WTC11 (cell line): Measurements from ENCODE around the gene BTBD8. TPM values are rescaled to one million over a fixed set of nuclear protein-coding genes. Genes with fewer than 3 reads are reported as not detected.

ENCODE experiments used
- ATAC-seq: fragments of 200-7000 bp; cut with Tn5 transposase; 2 replicates; pipeline ENCODE4 v1.10.0; 2021; ENCODE audit warnings: mild to moderate bottlenecking, moderate library complexity
- CTCF ChIA-PET: fragments of 300-600 bp; sonication (Branson Sonifier 250); formaldehyde crosslinking; loops from one replicate; lab custom pipeline; 2021; ENCODE audit warnings: antibody characterized with exemption; lab: Charles Lee
- POLR2A ChIA-PET: fragments of 350-600 bp; sonication (Branson Sonifier 250); formaldehyde crosslinking; loops from one replicate; lab custom pipeline; 2021; ENCODE audit warnings: antibody characterized with exemption; lab: Charles Lee
- DNase-seq: peaks from one replicate; pipeline ENCODE4 v3.0.0; 2021; ENCODE audit warnings: low spot score
- H3K27ac Mint-ChIP-seq: 2 replicates; pipeline ENCODE4 v1.8.0; 2021; ENCODE audit warnings: mixed read lengths
- H3K27me3 Mint-ChIP-seq: 2 replicates; pipeline ENCODE4 v1.8.0; 2021; ENCODE audit warnings: low read depth, mild to moderate bottlenecking, moderate library complexity, mixed read lengths
- H3K36me3 Mint-ChIP-seq: 2 replicates; pipeline ENCODE4 v1.8.0; 2021; ENCODE audit warnings: mixed read lengths
- H3K4me1 Mint-ChIP-seq: 2 replicates; pipeline ENCODE4 v1.8.0; 2022; ENCODE audit warnings: mixed read lengths
- H3K4me3 Mint-ChIP-seq: 2 replicates; pipeline ENCODE4 v1.8.0; 2021; ENCODE audit warnings: mild to moderate bottlenecking, moderate library complexity, mixed read lengths
- H3K9me3 Mint-ChIP-seq: 2 replicates; pipeline ENCODE4 v1.8.0; 2021; ENCODE audit warnings: mixed read lengths
- AFF4 ChIP-seq: sonication (generic); formaldehyde crosslinking; IDR thresholded peaks from 2 replicates; pipeline ENCODE4 v1.8.1; 2023; ENCODE audit warnings: mild to moderate bottlenecking, missing genetic modification reagents, borderline replicate concordance
- CREB1 ChIP-seq: sonication (generic); formaldehyde crosslinking; IDR thresholded peaks from 2 replicates; pipeline ENCODE4 v1.8.0; 2023; ENCODE audit warnings: mild to moderate bottlenecking, missing genetic modification reagents
- E2F4 ChIP-seq: sonication (generic); formaldehyde crosslinking; IDR thresholded peaks from 2 replicates; pipeline ENCODE4 v1.8.1; 2022; ENCODE audit warnings: low read depth, mild to moderate bottlenecking, moderate library complexity, missing genetic modification reagents, borderline replicate concordance
- GABPB1 ChIP-seq: sonication (generic); formaldehyde crosslinking; IDR thresholded peaks from 2 replicates; pipeline ENCODE4 v1.8.1; 2023; ENCODE audit warnings: mild to moderate bottlenecking, missing genetic modification reagents
- JAZF1 ChIP-seq: fragments of 250-450 bp; sonication (Bioruptor Pico); IDR thresholded peaks from 2 replicates; pipeline ENCODE4 v1.9.0; 2021; ENCODE audit warnings: moderate library complexity, mild to moderate bottlenecking, inconsistent platforms
- ZBTB21 ChIP-seq: sonication (generic); formaldehyde crosslinking; IDR thresholded peaks from 2 replicates; pipeline ENCODE4 v1.8.1; 2023; ENCODE audit warnings: mild to moderate bottlenecking, missing genetic modification reagents, borderline replicate concordance
- ZNF512 ChIP-seq: sonication (generic); formaldehyde crosslinking; IDR thresholded peaks from 2 replicates; pipeline ENCODE4 v1.8.1; 2022; ENCODE audit warnings: missing genetic modification reagents, borderline replicate concordance
- total RNA-seq: library from RNA; stranded (reverse); gene quantifications from 3 replicates; pipeline ENCODE4 v1.2.3, GENCODE V29; 2021
- TF ChIP-seq, protein P1 (sequence below): sonication (generic); formaldehyde crosslinking; IDR thresholded peaks from 2 replicates; pipeline ENCODE4 v1.8.1; 2022; ENCODE audit warnings: low read depth, missing genetic modification reagents, borderline replicate concordance
- TF ChIP-seq, protein P2 (sequence below): fragments of 250-450 bp; sonication (Bioruptor Pico); IDR thresholded peaks from 2 replicates; pipeline ENCODE4 v1.8.0; 2021; ENCODE audit warnings: mild to moderate bottlenecking
- TF ChIP-seq, protein P3 (sequence below): sonication (generic); formaldehyde crosslinking; IDR thresholded peaks from 2 replicates; pipeline ENCODE4 v1.8.0; 2023; ENCODE audit warnings: mild to moderate bottlenecking, missing genetic modification reagents
- TF ChIP-seq, protein P4 (sequence below): sonication (generic); formaldehyde crosslinking; IDR thresholded peaks from 2 replicates; pipeline ENCODE4 v1.8.1; 2023; ENCODE audit warnings: mild to moderate bottlenecking, missing genetic modification reagents, moderate library complexity
- TF ChIP-seq, protein P5 (sequence below): sonication (generic); formaldehyde crosslinking; IDR thresholded peaks from 2 replicates; pipeline ENCODE4 v1.8.0; 2023; ENCODE audit warnings: missing genetic modification reagents, mild to moderate bottlenecking, borderline replicate concordance

Gene BTBD8
- total RNA-seq, 1 experiment from 2014 or later, result 3.7 TPM

DNA sequence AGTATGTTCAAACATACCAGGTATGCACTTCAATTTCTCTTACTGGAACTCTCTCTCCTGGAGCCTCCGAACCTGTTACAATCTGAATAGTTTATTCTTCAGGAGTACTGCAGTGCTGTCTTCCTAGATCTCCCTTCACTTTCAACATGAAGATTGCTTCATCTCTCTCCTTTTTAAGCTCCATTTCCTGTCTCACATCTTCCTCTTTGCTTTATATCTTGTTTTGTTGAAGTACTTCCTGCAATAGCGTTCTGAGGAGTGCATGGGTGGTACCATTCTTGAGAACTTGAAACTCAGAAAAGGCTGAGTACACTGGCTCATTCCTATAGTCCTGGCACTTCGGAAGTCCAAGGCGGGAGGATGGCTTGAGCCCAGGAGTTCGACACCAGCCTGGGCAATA, 121.8 kb downstream of the BTBD8 start (continued):
- TF ChIP-seq, protein P1, sequence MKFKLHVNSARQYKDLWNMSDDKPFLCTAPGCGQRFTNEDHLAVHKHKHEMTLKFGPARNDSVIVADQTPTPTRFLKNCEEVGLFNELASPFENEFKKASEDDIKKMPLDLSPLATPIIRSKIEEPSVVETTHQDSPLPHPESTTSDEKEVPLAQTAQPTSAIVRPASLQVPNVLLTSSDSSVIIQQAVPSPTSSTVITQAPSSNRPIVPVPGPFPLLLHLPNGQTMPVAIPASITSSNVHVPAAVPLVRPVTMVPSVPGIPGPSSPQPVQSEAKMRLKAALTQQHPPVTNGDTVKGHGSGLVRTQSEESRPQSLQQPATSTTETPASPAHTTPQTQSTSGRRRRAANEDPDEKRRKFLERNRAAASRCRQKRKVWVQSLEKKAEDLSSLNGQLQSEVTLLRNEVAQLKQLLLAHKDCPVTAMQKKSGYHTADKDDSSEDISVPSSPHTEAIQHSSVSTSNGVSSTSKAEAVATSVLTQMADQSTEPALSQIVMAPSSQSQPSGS (CRISPR knock-in tag), result no peak
- TF ChIP-seq, protein P2, sequence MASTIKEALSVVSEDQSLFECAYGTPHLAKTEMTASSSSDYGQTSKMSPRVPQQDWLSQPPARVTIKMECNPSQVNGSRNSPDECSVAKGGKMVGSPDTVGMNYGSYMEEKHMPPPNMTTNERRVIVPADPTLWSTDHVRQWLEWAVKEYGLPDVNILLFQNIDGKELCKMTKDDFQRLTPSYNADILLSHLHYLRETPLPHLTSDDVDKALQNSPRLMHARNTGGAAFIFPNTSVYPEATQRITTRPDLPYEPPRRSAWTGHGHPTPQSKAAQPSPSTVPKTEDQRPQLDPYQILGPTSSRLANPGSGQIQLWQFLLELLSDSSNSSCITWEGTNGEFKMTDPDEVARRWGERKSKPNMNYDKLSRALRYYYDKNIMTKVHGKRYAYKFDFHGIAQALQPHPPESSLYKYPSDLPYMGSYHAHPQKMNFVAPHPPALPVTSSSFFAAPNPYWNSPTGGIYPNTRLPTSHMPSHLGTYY, result no peak

GRCh38 chr1:92203105-92203504, 123.0 kb downstream of the BTBD8 start:
- ATAC-seq (no peak), DNase-seq (no peak)
- Mint-ChIP-seq H3K4me3 (no peak overlapping the region), H3K27me3 (no peaks in the 10 kb centered on the region; the same call in 1 of the 2 replicates), H3K9me3 (peaks cover 5% of the 10 kb centered on the region; the same call in 1 of the 2 replicates), H3K36me3 (no peaks in the 10 kb centered on the region), H3K27ac (no peak overlapping the region), H3K4me1 (no peaks in the 10 kb centered on the region)
- POLR2A ChIA-PET, result no interaction called here
- TF ChIP-seq AFF4 (no peak), ZBTB21 (CRISPR knock-in tag) (no peak)
- CTCF ChIA-PET, result no interaction called here

DNA sequence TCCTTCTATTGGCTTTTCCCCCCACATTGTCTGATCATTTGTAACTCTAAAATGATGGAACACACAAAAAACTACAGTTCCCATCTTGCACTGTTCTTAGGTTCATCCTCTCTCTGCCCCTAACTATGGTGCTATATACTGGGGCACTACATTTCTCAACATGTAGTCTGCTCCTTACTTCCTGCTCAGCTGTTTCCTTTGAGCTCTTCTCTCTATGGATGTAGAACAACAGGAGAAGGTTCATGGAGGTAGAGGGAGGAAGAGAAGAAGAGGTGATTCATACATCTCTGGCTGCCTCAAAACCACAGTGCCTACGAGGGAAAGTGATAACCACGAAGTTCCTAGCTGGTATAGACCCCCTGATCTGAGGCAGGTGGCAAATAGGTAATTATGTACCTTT, 130.6 kb downstream of the BTBD8 start:
- DNase-seq, result no peak
- peaks cover 2% of the 10 kb centered on the region for H3K4me1 Mint-ChIP-seq
- POLR2A ChIA-PET, result no interaction called here
- ATAC-seq, result no peak; the same call in 1 of the 2 replicates
- peaks cover 9% of the 10 kb centered on the region; the same call in 1 of the 2 replicates for H3K9me3 Mint-ChIP-seq
- no peaks in the 10 kb centered on the region; the same call in 1 of the 2 replicates for H3K27me3 Mint-ChIP-seq
- CTCF ChIA-PET, result interaction anchor here (1.2 kb wide), 1 partner anchor 80 kb away, joined by 4 read pairs; no protein-coding TSS in a partner anchor
- H3K36me3 Mint-ChIP-seq, result no peaks in the 10 kb centered on the region
- H3K27ac Mint-ChIP-seq, result no peak overlapping the region
- no peak overlapping the region for H3K4me3 Mint-ChIP-seq
- TF ChIP-seq GABPB1, result no peak
- TF ChIP-seq, protein P3, sequence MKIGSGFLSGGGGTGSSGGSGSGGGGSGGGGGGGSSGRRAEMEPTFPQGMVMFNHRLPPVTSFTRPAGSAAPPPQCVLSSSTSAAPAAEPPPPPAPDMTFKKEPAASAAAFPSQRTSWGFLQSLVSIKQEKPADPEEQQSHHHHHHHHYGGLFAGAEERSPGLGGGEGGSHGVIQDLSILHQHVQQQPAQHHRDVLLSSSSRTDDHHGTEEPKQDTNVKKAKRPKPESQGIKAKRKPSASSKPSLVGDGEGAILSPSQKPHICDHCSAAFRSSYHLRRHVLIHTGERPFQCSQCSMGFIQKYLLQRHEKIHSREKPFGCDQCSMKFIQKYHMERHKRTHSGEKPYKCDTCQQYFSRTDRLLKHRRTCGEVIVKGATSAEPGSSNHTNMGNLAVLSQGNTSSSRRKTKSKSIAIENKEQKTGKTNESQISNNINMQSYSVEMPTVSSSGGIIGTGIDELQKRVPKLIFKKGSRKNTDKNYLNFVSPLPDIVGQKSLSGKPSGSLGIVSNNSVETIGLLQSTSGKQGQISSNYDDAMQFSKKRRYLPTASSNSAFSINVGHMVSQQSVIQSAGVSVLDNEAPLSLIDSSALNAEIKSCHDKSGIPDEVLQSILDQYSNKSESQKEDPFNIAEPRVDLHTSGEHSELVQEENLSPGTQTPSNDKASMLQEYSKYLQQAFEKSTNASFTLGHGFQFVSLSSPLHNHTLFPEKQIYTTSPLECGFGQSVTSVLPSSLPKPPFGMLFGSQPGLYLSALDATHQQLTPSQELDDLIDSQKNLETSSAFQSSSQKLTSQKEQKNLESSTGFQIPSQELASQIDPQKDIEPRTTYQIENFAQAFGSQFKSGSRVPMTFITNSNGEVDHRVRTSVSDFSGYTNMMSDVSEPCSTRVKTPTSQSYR (CRISPR knock-in tag), result no peak
- TF ChIP-seq, protein P4, sequence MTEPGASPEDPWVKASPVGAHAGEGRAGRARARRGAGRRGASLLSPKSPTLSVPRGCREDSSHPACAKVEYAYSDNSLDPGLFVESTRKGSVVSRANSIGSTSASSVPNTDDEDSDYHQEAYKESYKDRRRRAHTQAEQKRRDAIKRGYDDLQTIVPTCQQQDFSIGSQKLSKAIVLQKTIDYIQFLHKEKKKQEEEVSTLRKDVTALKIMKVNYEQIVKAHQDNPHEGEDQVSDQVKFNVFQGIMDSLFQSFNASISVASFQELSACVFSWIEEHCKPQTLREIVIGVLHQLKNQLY (CRISPR knock-in tag), result no peak
- no peak for TF ChIP-seq JAZF1
- TF ChIP-seq, protein P5, sequence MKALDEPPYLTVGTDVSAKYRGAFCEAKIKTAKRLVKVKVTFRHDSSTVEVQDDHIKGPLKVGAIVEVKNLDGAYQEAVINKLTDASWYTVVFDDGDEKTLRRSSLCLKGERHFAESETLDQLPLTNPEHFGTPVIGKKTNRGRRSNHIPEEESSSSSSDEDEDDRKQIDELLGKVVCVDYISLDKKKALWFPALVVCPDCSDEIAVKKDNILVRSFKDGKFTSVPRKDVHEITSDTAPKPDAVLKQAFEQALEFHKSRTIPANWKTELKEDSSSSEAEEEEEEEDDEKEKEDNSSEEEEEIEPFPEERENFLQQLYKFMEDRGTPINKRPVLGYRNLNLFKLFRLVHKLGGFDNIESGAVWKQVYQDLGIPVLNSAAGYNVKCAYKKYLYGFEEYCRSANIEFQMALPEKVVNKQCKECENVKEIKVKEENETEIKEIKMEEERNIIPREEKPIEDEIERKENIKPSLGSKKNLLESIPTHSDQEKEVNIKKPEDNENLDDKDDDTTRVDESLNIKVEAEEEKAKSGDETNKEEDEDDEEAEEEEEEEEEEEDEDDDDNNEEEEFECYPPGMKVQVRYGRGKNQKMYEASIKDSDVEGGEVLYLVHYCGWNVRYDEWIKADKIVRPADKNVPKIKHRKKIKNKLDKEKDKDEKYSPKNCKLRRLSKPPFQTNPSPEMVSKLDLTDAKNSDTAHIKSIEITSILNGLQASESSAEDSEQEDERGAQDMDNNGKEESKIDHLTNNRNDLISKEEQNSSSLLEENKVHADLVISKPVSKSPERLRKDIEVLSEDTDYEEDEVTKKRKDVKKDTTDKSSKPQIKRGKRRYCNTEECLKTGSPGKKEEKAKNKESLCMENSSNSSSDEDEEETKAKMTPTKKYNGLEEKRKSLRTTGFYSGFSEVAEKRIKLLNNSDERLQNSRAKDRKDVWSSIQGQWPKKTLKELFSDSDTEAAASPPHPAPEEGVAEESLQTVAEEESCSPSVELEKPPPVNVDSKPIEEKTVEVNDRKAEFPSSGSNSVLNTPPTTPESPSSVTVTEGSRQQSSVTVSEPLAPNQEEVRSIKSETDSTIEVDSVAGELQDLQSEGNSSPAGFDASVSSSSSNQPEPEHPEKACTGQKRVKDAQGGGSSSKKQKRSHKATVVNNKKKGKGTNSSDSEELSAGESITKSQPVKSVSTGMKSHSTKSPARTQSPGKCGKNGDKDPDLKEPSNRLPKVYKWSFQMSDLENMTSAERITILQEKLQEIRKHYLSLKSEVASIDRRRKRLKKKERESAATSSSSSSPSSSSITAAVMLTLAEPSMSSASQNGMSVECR (CRISPR knock-in tag), result no peak
- no peak for TF ChIP-seq ZNF512 (CRISPR knock-in tag)
- TF ChIP-seq CREB1 (CRISPR knock-in tag), result no peak
- TF ChIP-seq E2F4 (CRISPR knock-in tag), result no peak
